Measurements from ENCODE around the gene QPCT.
"Not testable (repeated sequence)": the region's sequence is repeated elsewhere in the genome, so short reads cannot be mapped to it uniquely, and the experiment has no call there.

Gene QPCT

DNA sequence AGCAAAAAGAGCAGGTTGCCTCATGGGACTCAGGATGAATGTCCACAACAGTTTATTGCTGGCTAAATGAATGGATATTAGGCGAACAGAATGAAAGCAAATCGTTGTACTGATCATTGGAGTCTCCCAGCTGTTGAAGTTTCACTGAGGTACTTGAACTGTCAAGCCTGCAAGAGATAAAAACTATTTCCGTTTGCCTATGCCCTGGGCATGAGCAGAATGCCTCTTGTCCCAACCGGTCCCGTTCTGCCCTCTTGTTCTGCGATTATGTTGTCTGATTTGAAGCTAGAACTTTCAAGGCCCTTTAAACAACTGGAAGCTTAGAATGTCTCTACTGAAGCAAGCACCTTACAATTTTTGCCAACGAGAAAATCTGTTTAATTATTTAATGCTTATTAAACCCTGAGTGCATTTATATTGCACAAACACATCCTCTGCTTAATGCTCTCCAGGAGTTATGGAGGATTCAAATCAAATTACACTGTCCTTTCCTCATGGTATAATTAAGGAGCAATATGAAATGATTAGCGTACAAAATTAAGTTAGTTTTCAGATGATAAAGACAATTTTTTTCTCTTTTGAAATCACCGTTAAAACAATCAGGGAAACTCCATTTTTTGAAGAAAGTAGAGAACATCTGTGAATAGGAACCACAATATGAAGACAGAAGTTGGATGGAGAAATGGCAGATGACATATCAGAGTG is 17.7 kb downstream of the QPCT start:
- DNase-seq = no peak

DNA sequence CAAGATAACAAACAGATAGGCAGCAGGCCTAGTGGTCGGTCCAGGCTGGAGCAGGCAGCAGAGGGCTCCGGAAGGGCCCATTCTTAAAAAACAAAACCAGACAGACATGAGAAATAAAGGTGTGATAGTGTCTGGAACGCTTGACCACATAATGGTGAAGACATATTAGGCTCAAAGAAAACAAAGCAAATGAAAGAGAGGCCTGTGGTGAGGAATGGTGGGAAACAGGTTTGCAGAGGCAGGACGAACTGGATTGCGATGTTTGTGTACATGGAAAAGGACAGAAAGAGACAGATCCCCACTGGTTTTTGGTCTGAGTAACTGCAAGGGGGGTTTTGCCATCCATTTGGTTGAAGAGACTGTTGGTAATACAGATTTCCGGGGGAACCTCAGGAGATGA is 19.9 kb downstream of the QPCT start:
- DNase-seq = no peak

- no peak for DNase-seq
These were observed 21.2 kb downstream of the QPCT start for GRCh38 chr2:37365669-37366068.

DNA sequence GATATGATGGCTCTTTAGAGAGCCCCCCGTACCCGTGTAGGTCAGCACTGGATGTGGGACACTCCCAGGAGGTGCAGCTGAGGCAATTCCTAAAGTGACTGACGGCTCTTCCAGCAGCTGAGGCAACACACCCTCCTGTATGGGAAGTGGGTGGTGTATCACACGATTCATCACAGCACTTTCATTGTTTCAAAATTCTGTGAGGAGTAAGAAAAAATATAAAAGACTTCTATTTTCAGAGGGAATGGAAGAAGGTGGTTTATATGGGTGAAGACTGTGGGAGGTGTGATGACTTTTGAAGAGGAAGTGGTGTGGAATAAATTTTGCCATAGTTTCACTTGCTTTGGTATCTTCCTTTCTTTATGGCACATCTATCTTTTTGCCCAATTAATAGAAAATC is 22.3 kb downstream of the QPCT start:
- no peak for DNase-seq

GRCh38 chr2:37367310-37367709 is 22.9 kb downstream of the QPCT start:
- no peak for DNase-seq

DNA sequence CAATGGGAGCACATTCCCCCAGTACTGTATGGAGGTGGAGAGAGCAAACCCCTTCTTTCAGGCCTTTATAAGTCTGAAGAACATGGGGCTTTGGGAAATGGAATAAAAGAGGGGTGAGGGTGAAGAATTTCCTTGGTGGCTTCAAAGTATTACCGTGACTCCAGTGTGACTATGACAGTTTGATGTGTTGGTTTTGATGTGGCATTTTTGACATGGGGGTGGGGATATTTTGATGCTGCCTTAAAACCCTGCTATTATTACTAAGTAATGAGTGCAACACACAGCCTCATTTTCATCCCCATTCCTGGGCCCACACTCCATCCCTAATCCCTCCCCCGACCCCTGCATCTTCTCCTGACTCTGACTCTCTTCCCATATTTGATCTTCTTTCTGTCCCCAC is 23.6 kb downstream of the QPCT start:
- no peak for DNase-seq

DNA sequence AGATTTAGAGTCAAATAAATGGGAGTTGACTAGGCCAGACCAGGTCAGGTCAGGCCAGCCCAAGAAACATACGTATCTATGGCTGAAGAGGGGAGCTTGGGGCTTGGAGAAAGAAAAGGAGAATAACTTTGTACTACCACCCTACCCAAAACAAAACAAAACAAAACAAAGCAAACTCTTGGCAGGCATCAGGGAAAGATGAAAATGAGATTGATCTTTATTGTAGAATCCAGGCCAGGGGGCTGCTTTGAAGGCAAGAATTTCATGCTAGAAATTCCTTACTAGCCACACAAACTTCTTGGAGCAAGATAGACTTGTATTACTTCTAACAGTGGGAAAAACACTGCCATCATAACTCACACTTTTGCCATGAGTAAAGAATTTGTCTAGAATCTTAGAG is 26.2 kb downstream of the QPCT start:
- DNase-seq = no peak

GRCh38 chr2:37372000-37372399 is 27.6 kb downstream of the QPCT start:
- DNase-seq = no peak

DNA sequence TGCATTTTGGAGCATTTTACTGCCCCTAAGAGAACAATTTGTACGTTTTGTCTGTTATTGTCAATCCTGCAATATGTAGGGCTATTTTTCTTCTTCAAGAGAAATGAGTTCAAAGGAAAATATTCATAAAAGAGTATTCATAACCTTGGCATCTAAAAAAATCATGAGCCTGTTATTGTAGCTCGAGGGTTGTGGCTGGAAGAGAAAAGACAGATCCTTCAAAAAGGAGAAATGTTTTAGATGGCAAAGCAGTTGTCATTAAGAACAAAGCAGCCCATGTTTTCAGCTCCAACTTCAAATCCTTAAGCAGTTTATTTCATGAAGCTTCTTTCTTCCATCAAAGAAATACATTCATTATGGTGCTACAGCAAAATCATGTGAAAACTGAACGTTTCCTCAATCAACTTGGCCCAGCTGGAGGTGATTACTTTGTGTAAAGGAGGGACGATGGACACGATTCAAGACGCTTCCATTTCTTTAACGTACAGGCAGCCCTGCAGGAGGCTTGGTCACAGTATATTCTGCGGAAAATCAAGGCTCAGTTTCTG is 31.4 kb downstream of the QPCT start:
- DNase-seq = no peak

- peak; percentile 58 for DNase-seq
These were observed 32.2 kb downstream of the QPCT start for GRCh38 chr2:37376421-37377186.

DNA sequence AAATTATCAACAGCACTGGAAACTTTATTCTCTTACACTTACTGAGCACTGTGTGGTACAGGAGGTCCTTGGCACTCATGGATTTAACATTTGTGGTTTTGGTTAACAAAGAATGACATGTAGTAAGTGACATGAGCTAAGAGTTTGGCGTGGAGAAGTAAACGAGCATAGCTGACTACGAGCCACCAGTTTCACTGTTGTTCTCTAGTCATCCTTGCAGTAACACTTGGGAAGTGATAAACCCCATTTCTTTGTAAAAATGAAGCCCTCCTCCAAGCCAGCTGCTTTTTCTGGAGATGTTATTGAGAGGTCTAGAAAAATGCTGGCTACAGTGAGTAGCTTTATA is 32.7 kb downstream of the QPCT start:
- DNase-seq = no peak

DNA sequence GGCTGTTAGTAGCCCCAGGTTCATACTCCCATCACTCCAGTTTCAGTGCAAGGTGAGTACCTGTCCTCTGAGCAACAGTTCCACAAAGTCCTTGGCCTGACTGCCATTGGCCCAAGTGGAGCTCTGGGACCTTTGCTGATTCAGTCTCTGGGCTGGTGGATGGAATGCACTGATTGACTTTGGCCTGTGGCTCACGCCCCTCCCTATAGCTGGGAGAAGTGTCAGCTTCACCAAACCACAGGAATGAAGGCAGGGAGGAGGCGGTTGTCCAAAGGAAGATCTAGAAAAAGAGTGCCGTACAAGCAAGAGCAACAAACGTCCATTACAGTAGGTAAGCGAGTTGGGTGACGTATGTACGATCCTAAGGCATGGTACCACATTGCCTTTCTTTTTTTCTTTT is 34.0 kb downstream of the QPCT start:
- no peak for DNase-seq

- DNase-seq = no peak
These were observed 35.5 kb downstream of the QPCT start for GRCh38 chr2:37379881-37380296.

GRCh38 chr2:37380787-37381186 is 36.4 kb downstream of the QPCT start:
- DNase-seq = not testable (repeated sequence)

DNA sequence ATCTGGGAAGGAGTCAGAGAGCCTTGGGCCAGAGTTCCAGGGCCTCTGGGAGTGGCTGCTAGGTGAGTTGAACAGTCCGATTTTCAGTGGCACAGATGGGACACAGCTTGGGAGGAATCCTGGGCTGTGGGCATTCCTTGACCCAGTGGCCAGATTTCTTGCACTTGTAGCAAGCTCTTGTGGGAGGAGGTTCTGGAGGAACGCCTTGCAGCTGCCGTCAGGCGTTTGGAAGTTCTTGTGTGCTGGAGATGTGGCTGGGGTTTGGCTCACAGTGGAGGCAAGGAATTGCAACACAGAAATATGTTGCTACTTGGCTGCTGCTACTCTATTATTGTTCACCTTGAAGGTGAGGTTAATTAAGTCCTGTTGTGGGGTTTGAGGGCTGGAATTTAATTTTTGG is 39.8 kb downstream of the QPCT start:
- not testable (repeated sequence) for DNase-seq

GRCh38 chr2:37387148-37387835 is 42.9 kb downstream of the QPCT start:
- DNase-seq = no peak

GRCh38 chr2:37388074-37388473 is 43.6 kb downstream of the QPCT start:
- DNase-seq = no peak

DNA sequence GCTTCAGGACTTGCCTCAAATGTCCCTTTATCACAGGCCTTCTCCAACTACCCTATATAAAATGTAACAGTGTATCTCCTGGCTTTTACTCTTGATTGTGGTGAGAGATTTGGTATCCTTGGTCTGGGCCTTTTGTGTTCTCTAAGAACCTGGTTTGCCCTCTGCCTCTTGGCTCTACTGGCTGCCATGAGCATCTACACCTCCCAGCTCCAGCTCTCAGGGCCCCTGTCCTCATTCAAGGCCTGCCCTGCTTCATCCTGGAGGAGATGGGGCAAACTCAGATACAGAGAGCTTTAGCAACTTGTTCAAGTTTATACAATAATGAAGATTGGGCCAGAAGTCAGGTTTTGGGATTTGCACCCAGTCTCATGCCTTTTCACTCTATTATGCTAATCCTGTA is 45.0 kb downstream of the QPCT start:
- DNase-seq = no peak

DNA sequence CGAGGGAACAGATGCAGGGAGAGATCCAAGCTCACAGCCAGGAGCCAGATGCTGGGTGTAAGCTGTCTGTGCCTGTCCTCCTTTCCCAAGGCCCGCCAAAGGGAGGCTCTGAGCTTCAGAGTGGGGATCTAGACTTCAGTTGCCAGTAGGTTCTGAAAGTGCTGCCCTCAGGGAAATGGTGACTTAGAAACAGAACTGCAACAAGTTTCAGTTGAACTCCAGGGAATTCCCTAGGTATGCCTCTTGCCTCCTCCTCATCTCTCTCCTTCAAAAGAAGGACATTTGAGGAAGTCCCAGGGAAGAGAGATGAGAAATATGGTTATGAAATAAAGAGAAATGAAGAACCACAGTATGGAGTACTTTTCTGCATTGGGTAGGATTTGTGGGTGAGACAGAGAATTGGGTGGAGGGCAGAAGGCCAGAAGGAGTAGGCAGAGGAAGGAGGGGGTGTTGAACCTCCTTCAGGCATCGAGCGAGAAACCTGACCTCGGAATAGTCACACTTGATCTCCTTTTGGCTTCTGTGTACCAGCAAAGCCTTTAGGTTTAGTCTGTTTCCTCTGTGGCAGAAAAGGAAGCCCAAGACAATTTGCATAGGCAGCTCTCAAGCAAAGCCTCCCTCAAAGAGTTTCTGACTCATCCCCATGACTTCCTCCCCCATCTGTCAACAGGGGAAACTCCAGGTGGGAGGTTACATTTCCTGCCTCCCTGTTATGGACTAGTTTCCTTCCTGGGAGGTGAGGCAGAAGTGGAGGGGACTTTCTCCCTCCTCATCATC is 45.7 kb downstream of the QPCT start:
- no peak for DNase-seq

- DNase-seq = no peak
These were observed 46.3 kb downstream of the QPCT start for GRCh38 chr2:37390777-37391176.

- DNase-seq = no peak
These were observed 47.3 kb downstream of the QPCT start for GRCh38 chr2:37391711-37392110.

DNA sequence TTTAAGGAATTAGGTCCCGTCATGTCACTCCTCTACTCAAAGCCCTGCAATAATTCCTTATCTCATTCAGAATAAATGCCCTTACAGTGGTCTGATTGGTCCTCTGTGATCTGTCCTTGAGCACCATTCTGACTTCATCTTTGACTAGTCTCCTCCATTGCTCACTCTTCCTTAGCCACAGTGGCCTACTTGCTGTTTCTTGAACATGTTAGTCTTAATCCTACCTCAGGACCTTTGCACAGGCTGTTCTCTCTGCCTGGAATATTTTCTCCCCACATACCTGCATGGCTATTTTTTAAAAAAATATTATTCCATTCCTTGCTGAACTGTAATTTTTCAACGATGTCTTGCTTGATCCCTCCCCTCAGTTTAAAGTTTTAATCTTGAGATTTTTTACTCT is 48.0 kb downstream of the QPCT start:
- no peak for DNase-seq

- DNase-seq = no peak
These were observed 49.8 kb downstream of the QPCT start for GRCh38 chr2:37394263-37394662.

Data from SHP77 treated with DMSO at 0.1 percent for 48 hours (cell line).